Breast epithelium (tissue), 3 donors: Measurements from ENCODE around the gene RUNX3.

Experiments used
- CTCF ChIP-seq, 3 donors: fragments of 450-650 bp; IDR thresholded peaks; one replicate each; pipeline ENCODE4 v1.5.1; 2016 to 2017; ENCODE audit warnings: antibody characterized with exemption in 3 of 3, mild to moderate bottlenecking in 3 of 3, moderate library complexity in 3 of 3
- POLR2A ChIP-seq: fragments of 450-650 bp; IDR thresholded peaks from one replicate; pipeline ENCODE4 v1.6.1; 2016; ENCODE audit warnings: antibody characterized with exemption, mild to moderate bottlenecking, moderate library complexity
- POLR2AphosphoS5 ChIP-seq, 3 donors: sonication (generic); formaldehyde crosslinking; IDR thresholded peaks; one replicate each; pipeline ENCODE4 v1.6.1; 2017; ENCODE audit warnings: antibody characterized with exemption in 3 of 3

GRCh38 chr1:24861821-24862727 lies 68.0 kb downstream of the RUNX3 start:
- TF ChIP-seq POLR2A (no peak), CTCF (IDR thresholded peaks at IDR 0.05) (no peak), POLR2AphosphoS5 (IDR thresholded peaks at IDR 0.05) (no peak)
